GM19438 (cell line): ENCODE data around the gene MUC21.
"Not testable (repeated sequence)": the region's sequence is repeated elsewhere in the genome, so short reads cannot be mapped to it uniquely, and the experiment has no call there.

Source experiments
- ATAC-seq: cut with Tn5 transposase; IDR thresholded peaks from one replicate; pipeline ENCODE4 v1.9.1; 2021; ENCODE audit warnings: low read depth; ENCODE audit not compliant: unreplicated experiment

The MUC21 gene

DNA sequence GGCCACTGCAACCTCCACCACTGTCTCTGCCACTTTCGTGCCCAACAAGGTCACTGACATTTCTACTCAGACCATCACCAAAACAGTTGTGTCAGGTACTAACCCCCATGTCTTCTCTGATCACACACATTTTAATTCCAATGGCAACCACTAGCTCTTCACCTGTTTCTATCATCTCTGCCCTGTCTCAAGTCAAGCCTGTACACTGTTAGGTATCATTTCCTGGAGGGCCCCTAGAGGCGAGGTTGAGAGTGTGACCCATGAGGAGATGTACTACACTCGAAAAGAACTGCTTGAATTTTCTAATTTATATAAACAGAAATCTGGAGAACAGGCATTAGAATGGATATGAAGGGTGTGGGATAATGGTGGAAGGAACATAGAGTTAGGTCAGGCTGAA, 17.4 kb upstream of the MUC21 start:
- no peak for ATAC-seq

GRCh38 chr6:30969171-30969570, 14.3 kb upstream of the MUC21 start:
- ATAC-seq, result not testable (repeated sequence)

DNA sequence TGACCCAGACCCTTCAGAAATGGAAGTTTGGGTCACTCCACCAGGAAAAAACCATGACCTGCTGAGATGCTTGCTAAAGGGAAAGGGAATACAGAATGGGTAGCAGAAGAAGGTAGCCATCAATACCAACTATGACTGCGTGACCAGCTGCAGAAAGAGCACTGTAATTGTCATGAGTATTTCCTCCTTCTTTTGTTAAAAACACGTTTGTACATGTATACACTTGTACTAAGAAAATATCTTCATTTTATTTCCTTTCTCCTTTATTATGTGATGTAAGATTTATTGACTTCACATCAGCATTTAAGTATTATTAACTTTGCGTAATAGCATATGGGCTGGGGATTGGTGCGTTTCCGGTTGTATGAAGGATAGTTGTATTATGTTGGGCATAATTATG, 12.6 kb upstream of the MUC21 start:
- ATAC-seq, result no peak

- no peak for ATAC-seq
These were observed 10.7 kb upstream of the MUC21 start for GRCh38 chr6:30972816-30973215.

GRCh38 chr6:30974490-30975252, 8.8 kb upstream of the MUC21 start:
- ATAC-seq, result no peak

DNA sequence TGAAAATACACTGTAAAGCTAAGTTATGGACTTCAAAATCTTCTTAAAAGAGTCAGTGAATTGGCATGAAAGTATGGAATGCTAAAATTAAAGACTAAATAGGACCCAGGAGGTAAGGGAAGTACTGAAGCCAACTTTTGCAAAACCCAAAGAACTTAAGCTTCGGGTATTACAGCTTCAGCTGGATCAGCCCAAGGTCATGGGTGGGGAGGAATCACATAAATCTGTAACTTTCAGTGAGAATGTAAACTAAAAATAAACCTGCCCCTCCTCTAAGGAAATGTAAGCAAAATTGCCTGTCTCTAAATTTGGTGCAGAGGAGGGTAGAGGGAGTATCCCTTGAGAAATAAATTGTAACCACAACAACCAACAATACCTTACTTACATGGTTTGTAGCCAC, 4.4 kb upstream of the MUC21 start:
- ATAC-seq, result no peak

DNA sequence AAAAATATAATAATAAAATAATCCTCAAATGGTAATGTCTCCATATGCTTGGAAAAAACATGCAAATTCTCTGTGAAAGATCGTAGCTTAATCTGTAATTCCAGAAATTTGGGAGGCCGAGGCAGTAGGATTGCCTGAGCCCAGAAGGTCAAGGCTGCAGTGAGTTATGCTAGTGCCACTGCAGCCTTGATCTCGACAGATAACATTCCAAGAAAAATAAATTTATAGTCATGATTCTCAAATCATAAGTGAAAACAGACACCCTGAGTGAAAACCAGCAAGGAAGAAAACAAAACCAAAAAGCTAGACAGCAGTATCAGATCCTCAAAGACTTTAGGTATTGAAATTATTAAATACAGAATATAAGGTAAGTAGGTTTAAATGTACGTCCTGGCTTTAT, 3.8 kb upstream of the MUC21 start:
- ATAC-seq, result no peak

DNA sequence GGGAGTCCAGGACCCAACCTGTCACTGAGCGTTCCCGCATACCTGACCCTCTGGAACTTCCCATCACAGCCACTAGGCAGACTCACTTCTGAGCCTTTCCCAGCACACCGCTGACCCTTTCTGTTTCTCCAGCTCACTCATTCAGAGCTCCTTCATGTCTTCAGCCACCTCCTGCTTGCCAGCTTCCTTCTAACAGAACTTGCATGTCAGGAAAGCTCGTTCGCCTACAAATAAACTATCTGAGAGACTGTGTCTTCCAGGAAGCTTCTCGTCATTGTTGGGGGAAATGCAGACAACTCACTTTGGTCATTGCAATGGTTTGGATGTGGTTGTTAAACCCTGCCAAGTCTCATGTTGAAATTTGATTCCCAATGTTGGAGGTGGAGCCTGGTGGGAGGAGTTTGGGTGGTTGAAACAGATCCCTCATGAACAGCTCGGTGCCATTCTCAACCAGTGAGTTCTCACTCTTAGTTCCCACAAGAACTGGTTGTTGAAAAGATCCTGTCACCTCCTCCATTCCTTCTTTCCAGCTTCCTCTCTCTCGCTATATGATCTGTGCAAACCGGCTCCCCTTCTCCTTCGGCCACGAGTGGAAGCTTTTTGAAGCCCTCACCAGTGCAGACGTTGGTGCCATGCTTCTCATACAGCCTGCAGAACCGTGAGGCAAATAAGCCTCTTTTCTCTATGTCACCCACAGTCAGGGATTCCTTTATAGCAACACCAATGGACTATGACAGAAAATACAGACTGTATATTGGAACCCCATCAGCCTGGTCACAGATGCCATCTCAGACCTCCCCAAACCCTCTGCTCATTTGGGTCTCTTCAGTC, 1.4 kb upstream of the MUC21 start:
- no peak for ATAC-seq

- no peak for ATAC-seq
These were observed 2.0 kb downstream of the MUC21 start for GRCh38 chr6:30985490-30985889.

DNA sequence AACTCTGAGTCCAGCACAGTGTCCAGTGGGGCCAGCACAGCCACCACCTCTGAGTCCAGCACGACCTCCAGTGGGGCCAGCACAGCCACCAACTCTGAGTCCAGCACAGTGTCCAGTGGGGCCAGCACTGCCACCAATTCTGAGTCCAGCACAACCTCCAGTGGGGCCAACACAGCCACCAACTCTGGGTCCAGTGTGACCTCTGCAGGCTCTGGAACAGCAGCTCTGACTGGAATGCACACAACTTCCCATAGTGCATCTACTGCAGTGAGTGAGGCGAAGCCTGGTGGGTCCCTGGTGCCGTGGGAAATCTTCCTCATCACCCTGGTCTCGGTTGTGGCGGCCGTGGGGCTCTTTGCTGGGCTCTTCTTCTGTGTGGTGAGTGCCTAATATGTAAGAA, 3.8 kb downstream of the MUC21 start:
- ATAC-seq, result no peak

- no peak for ATAC-seq
These were observed 4.8 kb downstream of the MUC21 start for GRCh38 chr6:30988209-30988825.

- no peak for ATAC-seq
These were observed 7.0 kb downstream of the MUC21 start for GRCh38 chr6:30990422-30991086.

- ATAC-seq, result no peak
These were observed 8.4 kb downstream of the MUC21 start for GRCh38 chr6:30991891-30992290.

DNA sequence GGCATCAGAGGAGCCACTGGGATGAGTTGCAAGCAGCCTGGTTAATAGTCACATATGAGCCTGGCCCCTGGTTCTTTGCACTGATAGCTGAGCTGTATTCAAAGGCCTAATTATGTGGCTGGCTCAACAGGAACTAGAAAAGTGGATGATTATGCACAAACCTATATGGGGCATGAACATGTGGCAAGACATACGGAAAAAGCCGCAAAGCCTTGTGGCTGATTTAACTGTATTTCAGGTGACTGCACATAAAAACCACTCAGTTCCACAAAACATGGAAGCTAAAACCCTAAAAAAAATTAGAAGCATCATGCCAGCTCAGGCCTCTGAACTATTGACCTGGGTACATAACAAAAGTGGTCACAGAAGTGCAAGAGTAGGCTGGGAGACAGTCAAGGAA, 13.8 kb downstream of the MUC21 start:
- no peak for ATAC-seq

DNA sequence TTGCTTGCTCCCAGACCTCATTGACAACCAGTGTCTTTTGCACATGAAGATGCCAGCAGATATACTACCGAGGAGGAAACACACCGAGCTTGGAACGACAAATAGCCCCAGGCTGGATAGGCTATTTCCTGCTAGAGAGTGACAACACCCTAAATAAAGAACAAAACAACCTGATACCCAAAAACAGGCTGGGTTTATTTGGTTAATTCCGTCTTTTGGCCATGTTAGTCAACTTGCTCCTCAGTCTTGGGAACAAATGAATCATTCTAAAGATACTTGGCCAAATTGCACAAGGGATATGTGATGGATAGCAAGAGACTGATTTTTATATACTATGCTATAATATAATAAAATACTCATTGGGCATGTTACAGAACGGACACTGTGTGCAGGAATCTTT, 15.3 kb downstream of the MUC21 start:
- no peak for ATAC-seq

- not testable (repeated sequence) for ATAC-seq
These were observed 16.7 kb downstream of the MUC21 start for GRCh38 chr6:31000067-31000860.

DNA sequence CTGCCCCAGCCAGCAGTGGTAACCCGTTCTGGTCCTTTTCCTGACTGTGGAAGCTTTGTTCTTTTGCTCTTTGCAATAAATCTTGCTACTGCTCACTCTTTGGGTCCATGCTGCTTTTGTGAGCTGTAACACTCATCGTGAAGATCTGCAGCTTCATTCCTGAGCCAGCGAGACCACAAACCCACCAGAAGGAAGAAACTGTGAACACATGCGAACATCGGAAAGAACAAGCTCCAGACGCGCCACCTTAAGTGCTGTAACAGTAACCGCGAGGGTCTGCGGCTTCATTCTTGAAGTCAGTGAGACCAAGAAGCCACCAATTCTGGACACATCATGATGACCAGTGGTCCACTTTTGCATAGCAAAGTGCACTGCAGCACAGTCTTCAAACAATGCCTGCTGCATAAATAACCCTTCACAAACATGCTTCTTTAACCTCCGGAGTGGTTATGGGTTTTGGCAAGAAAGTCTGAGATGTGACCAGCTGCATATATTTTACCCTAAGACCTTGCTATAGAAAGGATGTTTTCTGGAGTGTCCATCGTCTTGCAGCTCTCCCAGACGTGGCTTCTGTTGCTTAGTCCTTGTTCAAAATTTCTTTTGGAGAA, 17.9 kb downstream of the MUC21 start:
- no peak for ATAC-seq

DNA sequence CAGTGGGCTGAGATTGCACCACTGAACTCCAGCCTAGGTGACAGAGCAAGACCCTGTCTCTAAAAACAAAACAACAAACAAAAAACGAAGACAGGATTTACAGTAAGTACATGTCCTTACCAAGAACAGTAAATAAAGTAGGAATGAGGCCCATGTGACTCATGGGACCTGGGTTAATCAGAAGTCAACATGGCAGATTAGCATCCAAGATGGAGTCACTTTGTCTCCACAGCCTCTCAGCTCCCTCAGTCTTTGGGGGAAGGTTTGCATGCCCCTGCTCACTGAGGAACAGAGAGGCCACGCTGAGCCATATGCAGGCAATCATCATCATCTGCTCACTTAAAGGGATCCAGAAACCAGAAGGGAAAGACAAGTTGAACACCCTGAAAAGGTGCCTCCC, 19.0 kb downstream of the MUC21 start:
- no peak for ATAC-seq

DNA sequence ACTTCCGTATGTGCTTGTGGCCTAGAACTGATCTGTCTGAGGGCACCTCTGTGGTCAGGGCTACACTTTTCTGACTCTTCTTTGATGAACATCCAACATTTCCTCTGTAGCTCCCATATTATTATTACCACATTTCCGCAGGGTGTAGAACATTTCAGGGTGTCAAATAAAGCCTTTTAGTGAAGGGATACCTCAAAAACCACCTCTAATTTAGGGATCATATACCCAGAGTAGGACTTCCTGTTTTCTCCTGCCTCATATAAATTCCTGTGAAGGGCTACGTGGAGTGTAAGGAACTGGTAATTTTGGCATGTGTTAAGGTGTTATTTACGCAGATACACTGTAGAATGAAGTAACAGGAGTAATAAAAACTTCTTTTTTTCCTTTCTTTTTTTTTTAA, 21.3 kb downstream of the MUC21 start:
- ATAC-seq, result no peak
